ENCODE data around the gene FAF2. TPM values are rescaled to one million over a fixed set of nuclear protein-coding genes. Genes with fewer than 3 reads are reported as not detected.
A peak's percentile ranks its signal among the peaks of the same experiment; 100 is the strongest.

Gene FAF2
- total RNA-seq, 1 experiment from 2014 or later, result 44.4 TPM

- H3T11ph ChIP-seq (ENCODE audit: low read length), result no peak overlapping the region
- H2AK5ac ChIP-seq (ENCODE audit: insufficient read length, low read length), result no peak overlapping the region
- peak overlapping the region; percentile 77 for H3K4me2 ChIP-seq (ENCODE audit: insufficient read depth, insufficient read length, low read length)
- H3K79me1 ChIP-seq (ENCODE audit: insufficient read depth, low read depth, low read length, poor library complexity, severe bottlenecking), result peaks cover 8% of the 10 kb centered on the region
- no peak overlapping the region for H2BK20ac ChIP-seq (ENCODE audit: low read depth, low read length, poor library complexity, severe bottlenecking)
- no CpG with 5 or more reads among the region's 27 CpGs for WGBS (ENCODE audit: extremely low coverage, insufficient read length, low lambda C conversion rate)
- no peak overlapping the region for H4K91ac ChIP-seq (ENCODE audit: insufficient read length, low read depth, low read length)
- H3K23ac ChIP-seq (ENCODE audit: insufficient read length, low read depth, low read length), result no peak overlapping the region
- no peak overlapping the region for H2BK15ac ChIP-seq (ENCODE audit: low read depth, low read length)
- Mint-ChIP-seq H3K9me3 (no peaks in the 10 kb centered on the region; a peak in 1 of 5 replicates), H3K4me3 (peak overlapping the region; percentile 97 to 98), H3K36me3 (ENCODE audit: insufficient read depth in 1 of 3, low read depth in 3 of 3) (peaks cover 0 to 4% (median 0%) of the 10 kb centered on the region in 3 experiments; a peak in 3 of 7 replicates), H3K27me3 (ENCODE audit: low read depth) (no peaks in the 10 kb centered on the region; the same call in 1 of the 2 replicates), H3K27ac (peak overlapping the region; percentile 98 to 100 (median 99)), H3K4me1 (peaks cover 10 to 22% of the 10 kb centered on the region in 2 experiments)
- H4K8ac ChIP-seq (replicated peaks; ENCODE audit: insufficient read length, low read depth, low read length), result no peak overlapping the region
- no peak overlapping the region for H2BK120ac ChIP-seq (ENCODE audit: low read depth, low read length, poor library complexity, severe bottlenecking)
- H2BK12ac ChIP-seq (ENCODE audit: insufficient read length, low read depth, low read length), result no peak overlapping the region
- DNase-seq, result peak; percentile 43
- peak overlapping the region; percentile 90 for H3K18ac ChIP-seq (ENCODE audit: insufficient read length, low read depth, low read length)
- H2AFZ ChIP-seq (ENCODE audit: low read length), result no peak overlapping the region
- TF ChIP-seq CTCF (conservative IDR thresholded peaks at IDR 0.05), result no peak
- H2BK5ac ChIP-seq (ENCODE audit: insufficient read length, low read length), result no peak overlapping the region
- peaks cover 8% of the 10 kb centered on the region for H3K23me2 ChIP-seq (ENCODE audit: insufficient read length, low read depth, low read length, poor library complexity, severe bottlenecking)
- H3K27me3 ChIP-seq (ENCODE audit: insufficient read depth, low read length), result no peaks in the 10 kb centered on the region
- no peak overlapping the region for H3K4ac ChIP-seq (ENCODE audit: low read depth, low read length)
- no peaks in the 10 kb centered on the region for H3K9me3 ChIP-seq (ENCODE audit: control insufficient read depth, low read depth, low read length)
- H3K27ac ChIP-seq (ENCODE audit: insufficient read length, low read depth, low read length), result peak overlapping the region; percentile 74
- no peaks in the 10 kb centered on the region for H4K20me1 ChIP-seq (ENCODE audit: control insufficient read depth, insufficient read depth, insufficient read length)
- H3K4me1 ChIP-seq (ENCODE audit: insufficient read depth, low read length), result peaks cover 2% of the 10 kb centered on the region; the same call in 1 of the 2 replicates
- H3K56ac ChIP-seq (ENCODE audit: insufficient read length, low read depth, low read length), result no peak overlapping the region
- H3K79me2 ChIP-seq (ENCODE audit: insufficient read depth, low read length), result peaks cover 8% of the 10 kb centered on the region; the same call in 1 of the 2 replicates
- H3K14ac ChIP-seq (ENCODE audit: insufficient read depth, low read length), result peak overlapping the region; percentile 77; the same call in 1 of the 2 replicates
- H4K5ac ChIP-seq (ENCODE audit: insufficient read length, low read depth, low read length), result no peak overlapping the region
- peak overlapping the region; percentile 89 for H3K9ac ChIP-seq (ENCODE audit: extremely low read depth, insufficient read length, low read length)
Measured at GRCh38 chr5:176446884-176447590, 1.1 kb upstream of the FAF2 start.

All from H9 (cell line).